Prostate gland (tissue), 2 donors: ENCODE measurements around the gene FASTKD3. TPM values are rescaled to one million over a fixed set of nuclear protein-coding genes. Genes with fewer than 3 reads are reported as not detected.

Experiments used
- DNase-seq: peaks from one replicate; pipeline ENCODE4 v3.0.0-alpha.2; 2019; ENCODE audit warnings: low spot score
- H3K27ac ChIP-seq, 2 donors: fragments of 200-600 bp; sonication (generic); 2 replicates each; pipeline ENCODE4 v1.5.1; 2017 to 2019
- H3K27me3 ChIP-seq: fragments of 200-600 bp; sonication (generic); replicated peaks from 2 replicates; pipeline ENCODE4 v1.5.1; 2019; ENCODE audit not compliant: insufficient read depth
- H3K36me3 ChIP-seq, 2 donors: fragments of 200-600 bp; sonication (generic); 1 replicate in 1 of 2; 2 replicates in 1 of 2; pipeline versions ENCODE4 v1.5.1 to v1.8.1; 2017 to 2019
- H3K4me1 ChIP-seq: fragments of 200-600 bp; sonication (generic); replicated peaks from 2 replicates; pipeline ENCODE4 v1.5.1; 2019
- H3K4me3 ChIP-seq, 2 donors: fragments of 200-600 bp; sonication (generic); 2 replicates each; pipeline ENCODE4 v1.5.1; 2017 to 2019
- H3K9me3 ChIP-seq: fragments of 200-600 bp; sonication (generic); 2 replicates; pipeline ENCODE4 v1.5.1; 2017
- POLR2A ChIP-seq: fragments of 450-650 bp; IDR thresholded peaks from one replicate; pipeline ENCODE4 v1.6.1; 2016; ENCODE audit warnings: antibody characterized with exemption, mild to moderate bottlenecking
- POLR2AphosphoS5 ChIP-seq: sonication (generic); formaldehyde crosslinking; IDR thresholded peaks from one replicate; pipeline ENCODE4 v1.6.1; 2017; ENCODE audit warnings: antibody characterized with exemption
- WGBS: methylation state at CpG from one replicate; pipeline ENCODE4 v1.1.5; 2018; 5-methylcytosine and 5-hydroxymethylcytosine counted together
- intact Hi-C: fragments of 100-400 bp; cut with DNase I; formaldehyde crosslinking; loops from one replicate; pipeline ENCODE4 v1.14.2; 2022
- total RNA-seq, 2 donors: library from RNA; depleted of rRNA; stranded (reverse); fragments of >200 nt; gene quantifications; one replicate each; pipeline ENCODE4 v1.1.0, GENCODE V29; 2016
- TF ChIP-seq, protein P1 (sequence below), 4 experiments: fragments of 200-600 bp in 2 of 4; fragments of 450-650 bp in 2 of 4; sonication (generic) in 2 of 4; IDR thresholded peaks; 1 replicate in 3 of 4; 2 replicates in 1 of 4; pipeline ENCODE4 v1.5.1; 2016 to 2019; ENCODE audit warnings: antibody characterized with exemption in 4 of 4, mild to moderate bottlenecking in 2 of 4, moderate library complexity in 2 of 4

FASTKD3 gene
- total RNA-seq, 2 donors from 2014 or later = 9.7 to 10.7 TPM

DNA sequence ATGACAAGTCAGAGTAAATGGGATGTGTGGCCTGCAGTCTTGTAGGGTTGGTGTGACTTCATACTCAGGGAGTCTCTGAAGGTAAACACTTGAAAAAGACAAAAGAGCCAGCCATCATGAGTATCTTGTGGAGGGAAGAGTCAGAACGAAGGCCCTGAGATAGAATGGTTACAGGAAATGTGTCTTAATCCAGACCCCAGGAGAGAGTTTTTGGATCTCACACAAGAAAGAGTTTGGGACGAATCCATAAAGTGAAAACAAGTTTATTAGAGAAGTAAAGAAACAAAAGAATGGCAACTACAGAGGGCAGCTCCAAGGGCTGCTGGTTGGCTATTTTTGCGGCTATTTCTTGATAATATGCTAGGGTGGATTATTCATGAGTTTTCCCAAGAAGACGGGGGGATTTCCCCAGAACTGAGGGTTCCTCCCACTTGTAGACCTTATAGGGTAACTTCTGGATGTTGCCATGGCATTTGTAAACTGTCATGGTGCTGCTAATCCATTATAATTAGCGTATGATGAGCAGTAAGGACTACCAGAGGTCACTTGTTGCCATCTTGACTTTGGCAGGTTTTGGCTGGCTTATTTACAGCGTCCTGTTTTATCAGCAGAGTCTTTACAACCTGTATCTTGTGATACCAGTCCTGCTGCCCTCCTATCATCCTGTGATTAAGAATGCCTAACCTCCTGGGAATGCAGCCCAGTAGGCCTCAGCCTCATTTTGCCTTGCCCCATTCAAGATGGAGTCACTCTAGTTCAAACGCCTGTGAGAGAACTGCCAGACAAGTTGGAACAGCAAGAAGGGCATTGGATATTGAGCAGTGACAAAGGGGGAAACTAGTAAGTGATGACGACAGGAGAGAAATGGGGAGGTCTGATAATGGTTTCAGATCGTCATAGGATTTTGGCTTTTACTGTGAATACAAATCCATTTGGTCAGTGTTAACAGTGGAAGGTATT lies 34.1 kb upstream of the FASTKD3 start:
- DNase-seq = no peak
- H3K36me3 ChIP-seq = peaks cover 0 to 5% of the 10 kb centered on the region in 2 donors
- no peak overlapping the region for H3K27ac ChIP-seq
- H3K4me3 ChIP-seq = no peak overlapping the region
- TF ChIP-seq POLR2AphosphoS5 (no peak), POLR2A (no peak)
- TF ChIP-seq, protein P1, sequence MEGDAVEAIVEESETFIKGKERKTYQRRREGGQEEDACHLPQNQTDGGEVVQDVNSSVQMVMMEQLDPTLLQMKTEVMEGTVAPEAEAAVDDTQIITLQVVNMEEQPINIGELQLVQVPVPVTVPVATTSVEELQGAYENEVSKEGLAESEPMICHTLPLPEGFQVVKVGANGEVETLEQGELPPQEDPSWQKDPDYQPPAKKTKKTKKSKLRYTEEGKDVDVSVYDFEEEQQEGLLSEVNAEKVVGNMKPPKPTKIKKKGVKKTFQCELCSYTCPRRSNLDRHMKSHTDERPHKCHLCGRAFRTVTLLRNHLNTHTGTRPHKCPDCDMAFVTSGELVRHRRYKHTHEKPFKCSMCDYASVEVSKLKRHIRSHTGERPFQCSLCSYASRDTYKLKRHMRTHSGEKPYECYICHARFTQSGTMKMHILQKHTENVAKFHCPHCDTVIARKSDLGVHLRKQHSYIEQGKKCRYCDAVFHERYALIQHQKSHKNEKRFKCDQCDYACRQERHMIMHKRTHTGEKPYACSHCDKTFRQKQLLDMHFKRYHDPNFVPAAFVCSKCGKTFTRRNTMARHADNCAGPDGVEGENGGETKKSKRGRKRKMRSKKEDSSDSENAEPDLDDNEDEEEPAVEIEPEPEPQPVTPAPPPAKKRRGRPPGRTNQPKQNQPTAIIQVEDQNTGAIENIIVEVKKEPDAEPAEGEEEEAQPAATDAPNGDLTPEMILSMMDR (IDR thresholded peaks at IDR 0.05) = no peak
- no peaks in the 10 kb centered on the region for H3K9me3 ChIP-seq
- no peaks in the 10 kb centered on the region for H3K4me1 ChIP-seq
- H3K27me3 ChIP-seq = no peaks in the 10 kb centered on the region
- WGBS = 94% methylated on average over 9 of the region's 9 CpGs
- intact Hi-C loops = no loop called here

DNA sequence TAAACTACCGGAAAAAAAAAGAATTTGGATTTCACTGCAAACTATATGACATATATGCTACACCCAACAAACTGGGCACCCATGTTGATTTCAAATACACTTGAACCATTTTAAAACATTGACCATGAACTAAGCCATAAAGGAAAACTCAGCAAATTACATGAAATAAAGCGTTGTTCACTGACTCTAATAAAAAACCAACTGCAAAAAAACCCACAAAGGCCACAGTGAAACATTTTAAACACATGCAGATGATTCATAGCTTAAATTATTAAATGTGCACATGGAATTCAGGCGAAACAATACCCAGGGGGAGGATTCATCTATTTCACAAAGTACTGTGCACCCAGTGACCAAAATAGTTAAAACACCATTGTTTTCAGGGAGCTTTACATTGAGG lies 33.4 kb upstream of the FASTKD3 start:
- Histone ChIP-seq H3K27me3 (no peaks in the 10 kb centered on the region), H3K36me3 (peaks cover 0 to 5% of the 10 kb centered on the region in 2 donors), H3K27ac (no peak overlapping the region), H3K4me3 (no peak overlapping the region), H3K4me1 (no peaks in the 10 kb centered on the region), H3K9me3 (no peaks in the 10 kb centered on the region)
- no peak for DNase-seq
- intact Hi-C loops = no loop called here
- TF ChIP-seq POLR2AphosphoS5 = no peak
- TF ChIP-seq POLR2A = no peak
- TF ChIP-seq, protein P1 (IDR thresholded peaks at IDR 0.05) = no peak
- WGBS = 96% methylated on average over 3 of the region's 3 CpGs

DNA sequence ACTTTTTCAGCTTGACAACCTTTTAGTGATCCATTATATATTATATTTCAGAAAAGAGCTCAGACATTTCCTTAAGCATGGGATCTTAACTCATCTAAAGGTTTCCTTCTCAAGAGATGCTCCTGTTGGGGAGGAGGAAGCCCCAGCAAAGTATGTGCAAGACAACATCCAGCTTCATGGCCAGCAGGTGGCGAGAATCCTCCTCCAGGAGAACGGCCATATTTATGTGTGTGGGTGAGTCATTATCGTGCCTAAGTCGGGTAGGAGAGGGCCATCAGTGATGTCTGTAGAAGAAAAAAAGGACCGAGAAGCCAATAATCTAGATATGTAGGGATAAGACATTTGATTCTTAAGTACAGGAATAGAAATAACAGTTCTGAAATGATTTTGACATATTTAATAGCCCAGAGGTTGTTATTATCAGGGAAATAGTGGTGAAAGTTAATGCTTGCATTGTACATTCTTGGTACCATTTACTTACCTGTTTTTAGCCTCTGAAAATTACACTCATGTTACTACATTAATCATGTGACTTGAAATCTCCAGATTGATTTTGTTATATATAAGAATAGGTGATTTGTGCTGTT lies 28.3 kb upstream of the FASTKD3 start:
- intact Hi-C loops = no loop called here
- no peak for TF ChIP-seq POLR2AphosphoS5
- Histone ChIP-seq H3K36me3 (peaks cover 5 to 7% of the 10 kb centered on the region in 2 donors), H3K9me3 (no peaks in the 10 kb centered on the region), H3K27me3 (no peaks in the 10 kb centered on the region), H3K27ac (no peak overlapping the region), H3K4me3 (no peak overlapping the region), H3K4me1 (no peaks in the 10 kb centered on the region)
- 76% methylated on average over 5 of the region's 5 CpGs for WGBS
- no peak for DNase-seq

DNA sequence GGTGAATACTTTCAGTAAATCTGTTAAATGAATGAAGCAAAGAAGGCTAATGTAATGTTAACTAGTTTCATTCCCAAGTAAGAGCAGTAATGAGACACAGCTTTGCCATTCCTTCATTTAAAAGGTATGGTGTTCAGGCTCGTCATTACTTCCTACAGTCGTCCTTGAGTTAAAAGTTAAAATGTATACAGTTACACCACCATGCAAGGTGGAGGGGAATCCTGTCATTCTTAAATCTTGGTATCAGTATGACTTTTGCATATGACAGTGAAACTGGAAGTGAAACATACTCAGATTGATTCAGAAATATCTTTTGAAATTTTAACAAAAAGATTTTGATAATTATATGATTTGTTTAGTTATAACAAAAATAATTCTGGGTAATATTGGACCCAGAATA lies 26.0 kb upstream of the FASTKD3 start:
- Histone ChIP-seq H3K4me1 (no peaks in the 10 kb centered on the region), H3K9me3 (no peaks in the 10 kb centered on the region), H3K4me3 (no peak overlapping the region), H3K27ac (no peak overlapping the region), H3K36me3 (peaks cover 5 to 7% of the 10 kb centered on the region in 2 donors), H3K27me3 (no peaks in the 10 kb centered on the region)
- intact Hi-C loops = no loop called here
- TF ChIP-seq POLR2AphosphoS5 (no peak), POLR2A (no peak)
- TF ChIP-seq, protein P1 (IDR thresholded peaks at IDR 0.05) = no peak
- 84% methylated on average over 2 of the region's 2 CpGs for WGBS
- no peak for DNase-seq

DNA sequence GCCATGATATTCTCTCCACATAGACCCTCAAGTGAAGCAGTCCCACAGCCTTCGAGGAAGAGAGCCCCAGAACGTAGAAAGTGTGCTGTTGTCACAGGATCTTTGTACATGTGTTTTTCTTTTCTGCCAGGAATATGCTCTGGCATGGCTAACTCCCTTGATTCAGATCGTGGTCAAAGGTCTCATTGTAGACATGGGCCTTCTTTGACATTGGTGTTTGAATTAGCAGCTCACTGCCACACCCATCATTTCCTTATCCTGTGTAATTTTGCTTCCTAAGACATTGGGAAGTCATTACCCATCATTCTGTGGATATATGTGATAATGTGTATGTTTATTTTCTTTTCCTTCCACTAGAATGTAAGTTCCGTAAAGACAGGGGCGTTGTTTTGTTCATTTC lies 25.6 kb upstream of the FASTKD3 start:
- 93% methylated on average over 5 of the region's 5 CpGs for WGBS

More for the DNA sequence above, 25.6 kb upstream of the FASTKD3 start:
- Histone ChIP-seq H3K9me3 (no peaks in the 10 kb centered on the region), H3K27me3 (no peaks in the 10 kb centered on the region), H3K4me3 (no peak overlapping the region), H3K36me3 (peaks cover 5 to 7% of the 10 kb centered on the region in 2 donors), H3K4me1 (no peaks in the 10 kb centered on the region), H3K27ac (no peak overlapping the region)
- DNase-seq = no peak
- intact Hi-C loops = no loop called here
- TF ChIP-seq, protein P1 (IDR thresholded peaks at IDR 0.05) = no peak
- no peak for TF ChIP-seq POLR2A
- no peak for TF ChIP-seq POLR2AphosphoS5
